Right atrium auricular region (tissue), 2 donors: ENCODE data around the gene SAMD11. TPM values are rescaled to one million over a fixed set of nuclear protein-coding genes. Genes with fewer than 3 reads are reported as not detected.

Experiments used
- DNase-seq: peaks from one replicate; pipeline ENCODE4 v3.0.0-alpha.2; 2019; ENCODE audit warnings: low spot score
- H3K27ac ChIP-seq, 2 donors: fragments of 200-600 bp; sonication (generic); 1 replicate in 1 of 2; 2 replicates in 1 of 2; pipeline ENCODE4 v1.5.1; 2016 to 2019
- H3K27me3 ChIP-seq, 2 donors: fragments of 200-600 bp; sonication (generic); one replicate each; pipeline versions ENCODE4 v1.5.1 to v1.6.0; 2017 to 2019
- H3K36me3 ChIP-seq: fragments of 200-600 bp; sonication (generic); one replicate; pipeline ENCODE4 v1.5.1; 2016
- H3K4me1 ChIP-seq, 2 donors: fragments of 200-600 bp; sonication (generic); one replicate each; pipeline versions ENCODE4 v1.5.1 to v1.6.0; 2017 to 2019
- H3K4me3 ChIP-seq, 2 donors: fragments of 200-600 bp; sonication (generic); 1 replicate in 1 of 2; 2 replicates in 1 of 2; pipeline ENCODE4 v1.5.1; 2017 to 2019; ENCODE audit warnings: mild to moderate bottlenecking in 1 of 2, moderate library complexity in 1 of 2
- H3K9me3 ChIP-seq, 2 donors: fragments of 200-600 bp; sonication (generic); one replicate each; pipeline ENCODE4 v1.5.1; 2019
- CTCF ChIP-seq, 2 donors: fragments of 200-600 bp; sonication (generic); IDR thresholded peaks; one replicate each; pipeline ENCODE4 v1.5.1; 2019; ENCODE audit warnings: antibody characterized with exemption in 2 of 2
- total RNA-seq, 2 donors: library from RNA; depleted of rRNA; stranded (reverse); fragments of >200 nt; gene quantifications; one replicate each; pipeline ENCODE4 v1.1.0, GENCODE V29; 2016

Gene SAMD11
- total RNA-seq, 2 donors from 2014 or later = 2.7 to 6.4 TPM

GRCh38 chr1:925561-926421 lies 2.1 kb downstream of the SAMD11 start:
- no peak for TF ChIP-seq CTCF (IDR thresholded peaks at IDR 0.05)
- Histone ChIP-seq H3K9me3 (no peaks in the 10 kb centered on the region), H3K27me3 (no peaks in the 10 kb centered on the region), H3K27ac (no peak overlapping the region), H3K4me3 (peak overlapping the region; percentile 37 to 53), H3K4me1 (peaks cover 0 to 36% of the 10 kb centered on the region in 2 donors), H3K36me3 (no peaks in the 10 kb centered on the region)
- no peak for DNase-seq

GRCh38 chr1:927234-927633 lies 3.5 kb downstream of the SAMD11 start:
- H3K27me3 ChIP-seq = no peaks in the 10 kb centered on the region
- no peak overlapping the region for H3K27ac ChIP-seq
- no peak for TF ChIP-seq CTCF (IDR thresholded peaks at IDR 0.05)
- no peaks in the 10 kb centered on the region for H3K36me3 ChIP-seq
- H3K4me1 ChIP-seq = peaks cover 0 to 28% of the 10 kb centered on the region in 2 donors
- no peak for DNase-seq
- no peaks in the 10 kb centered on the region for H3K9me3 ChIP-seq
- no peak overlapping the region for H3K4me3 ChIP-seq

- TF ChIP-seq CTCF (IDR thresholded peaks at IDR 0.05) = no peak
- no peaks in the 10 kb centered on the region for H3K36me3 ChIP-seq
- H3K27ac ChIP-seq = no peak overlapping the region
- no peak for DNase-seq
- H3K4me1 ChIP-seq = peaks cover 0 to 28% of the 10 kb centered on the region in 2 donors
- H3K27me3 ChIP-seq = no peaks in the 10 kb centered on the region
- no peak overlapping the region for H3K4me3 ChIP-seq
- H3K9me3 ChIP-seq = no peaks in the 10 kb centered on the region
Observed at GRCh38 chr1:927748-928147, 4.0 kb downstream of the SAMD11 start.

GRCh38 chr1:928825-929661 lies 5.3 kb downstream of the SAMD11 start:
- Histone ChIP-seq H3K9me3 (no peaks in the 10 kb centered on the region), H3K27me3 (no peaks in the 10 kb centered on the region), H3K4me1 (peaks cover 0 to 21% of the 10 kb centered on the region in 2 donors), H3K4me3 (no peak overlapping the region), H3K36me3 (no peaks in the 10 kb centered on the region), H3K27ac (no peak overlapping the region)
- TF ChIP-seq CTCF (IDR thresholded peaks at IDR 0.05) = no peak
- DNase-seq = no peak

- DNase-seq = no peak
- Histone ChIP-seq H3K27ac (no peak overlapping the region), H3K9me3 (no peaks in the 10 kb centered on the region), H3K4me3 (no peak overlapping the region), H3K27me3 (peaks cover 0 to 1% of the 10 kb centered on the region in 2 donors), H3K4me1 (peaks cover 0 to 13% of the 10 kb centered on the region in 2 donors), H3K36me3 (no peaks in the 10 kb centered on the region)
- TF ChIP-seq CTCF (IDR thresholded peaks at IDR 0.05) = no peak
Observed at GRCh38 chr1:929712-930632, 6.2 kb downstream of the SAMD11 start.
